Measurements from ENCODE around the gene CSNK2A1.
A peak's percentile ranks its signal among the peaks of the same experiment; 100 is the strongest.
"Not testable (repeated sequence)": the region's sequence is repeated elsewhere in the genome, so short reads cannot be mapped to it uniquely, and the experiment has no call there.

CSNK2A1 gene

GRCh38 chr20:469746-470490, 73.7 kb downstream of the CSNK2A1 start:
- Histone ChIP-seq H3K27me3 (ENCODE audit: insufficient read depth, low read length) (peaks cover 2% of the 10 kb centered on the region; the same call in 1 of the 2 replicates), H3K27ac (ENCODE audit: low read depth, low read length) (no peak overlapping the region), H3K4me3 (ENCODE audit: low read length) (no peak overlapping the region), H3K9ac (ENCODE audit: low read depth, low read length) (no peak overlapping the region), H3K36me3 (ENCODE audit: insufficient read depth, low read length) (peaks cover 11% of the 10 kb centered on the region), H3K9me3 (ENCODE audit: insufficient read depth, low read depth, low read length) (peaks cover 35% of the 10 kb centered on the region), H3K4me1 (ENCODE audit: insufficient read depth, low read length) (no peaks in the 10 kb centered on the region)
- WGBS, result 90% methylated on average over 8 of the region's 8 CpGs

- no peak overlapping the region for H3K4me3 ChIP-seq (ENCODE audit: low read length)
- 84% methylated on average over 7 of the region's 7 CpGs for WGBS
- peaks cover 21% of the 10 kb centered on the region for H3K27me3 ChIP-seq (ENCODE audit: insufficient read depth, low read length)
Observed at GRCh38 chr20:467755-468154, 75.8 kb downstream of the CSNK2A1 start.

GRCh38 chr20:462199-462991, 81.2 kb downstream of the CSNK2A1 start, which contains the start of gene TBC1D20:
Gene TBC1D20, minus strand, starts transcription at chr20:462533. Its CDS starts 128 bp downstream, at chr20:462405.
- Histone ChIP-seq H3K4me1 (ENCODE audit: insufficient read depth, low read length) (peaks cover 4% of the 10 kb centered on the region; the same call in 1 of the 2 replicates), H3K36me3 (ENCODE audit: insufficient read depth, low read length) (no peaks in the 10 kb centered on the region), H3K9me3 (ENCODE audit: insufficient read depth, low read depth, low read length) (peaks cover 3% of the 10 kb centered on the region), H3K4me3 (ENCODE audit: low read length) (peak within 1 kb of the TSS; percentile 85), H3K9ac (ENCODE audit: low read depth, low read length) (peak within 1 kb of the TSS; percentile 72), H3K27ac (ENCODE audit: low read depth, low read length) (peak within 1 kb of the TSS; percentile 51; the same call in 1 of the 2 replicates), H3K27me3 (ENCODE audit: insufficient read depth, low read length) (peaks cover 28% of the 10 kb centered on the region)
- 3% methylated on average over 77 of the region's 80 CpGs for WGBS

More at GRCh38 chr20:467755-468154, 75.8 kb downstream of the CSNK2A1 start:
- peaks cover 2% of the 10 kb centered on the region; the same call in 1 of the 2 replicates for H3K4me1 ChIP-seq (ENCODE audit: insufficient read depth, low read length)
- H3K27ac ChIP-seq (ENCODE audit: low read depth, low read length), result no peak overlapping the region
- H3K9ac ChIP-seq (ENCODE audit: low read depth, low read length), result no peak overlapping the region
- peaks cover 26% of the 10 kb centered on the region for H3K9me3 ChIP-seq (ENCODE audit: insufficient read depth, low read depth, low read length)
- H3K36me3 ChIP-seq (ENCODE audit: insufficient read depth, low read length), result no peaks in the 10 kb centered on the region

- Histone ChIP-seq H3K4me3 (ENCODE audit: low read length) (peak overlapping the region; percentile 85), H3K4me1 (ENCODE audit: insufficient read depth, low read length) (peaks cover 4% of the 10 kb centered on the region; the same call in 1 of the 2 replicates), H3K27ac (ENCODE audit: low read depth, low read length) (peak overlapping the region; percentile 51; the same call in 1 of the 2 replicates), H3K36me3 (ENCODE audit: insufficient read depth, low read length) (no peaks in the 10 kb centered on the region), H3K9ac (ENCODE audit: low read depth, low read length) (peak overlapping the region; percentile 72), H3K9me3 (ENCODE audit: insufficient read depth, low read depth, low read length) (no peaks in the 10 kb centered on the region), H3K27me3 (ENCODE audit: insufficient read depth, low read length) (peaks cover 28% of the 10 kb centered on the region)
- 15% methylated on average over 59 of the region's 60 CpGs for WGBS
Observed at GRCh38 chr20:461254-462198, 82.1 kb downstream of the CSNK2A1 start.

- Histone ChIP-seq H3K4me3 (ENCODE audit: low read length) (no peak overlapping the region), H3K27me3 (ENCODE audit: insufficient read depth, low read length) (peaks cover 28% of the 10 kb centered on the region), H3K36me3 (ENCODE audit: insufficient read depth, low read length) (no peaks in the 10 kb centered on the region), H3K27ac (ENCODE audit: low read depth, low read length) (no peak overlapping the region), H3K9me3 (ENCODE audit: insufficient read depth, low read depth, low read length) (no peaks in the 10 kb centered on the region), H3K4me1 (ENCODE audit: insufficient read depth, low read length) (peaks cover 4% of the 10 kb centered on the region; the same call in 1 of the 2 replicates), H3K9ac (ENCODE audit: low read depth, low read length) (no peak overlapping the region)
- WGBS, result 100% methylated on average over 1 of the region's 2 CpGs
Observed at GRCh38 chr20:460707-461106, 82.9 kb downstream of the CSNK2A1 start.

GRCh38 chr20:460180-460579, 83.4 kb downstream of the CSNK2A1 start:
- Histone ChIP-seq H3K4me1 (ENCODE audit: insufficient read depth, low read length) (peaks cover 4% of the 10 kb centered on the region; the same call in 1 of the 2 replicates), H3K36me3 (ENCODE audit: insufficient read depth, low read length) (no peaks in the 10 kb centered on the region), H3K9me3 (ENCODE audit: insufficient read depth, low read depth, low read length) (no peaks in the 10 kb centered on the region), H3K27ac (ENCODE audit: low read depth, low read length) (no peak overlapping the region), H3K9ac (ENCODE audit: low read depth, low read length) (no peak overlapping the region), H3K4me3 (ENCODE audit: low read length) (no peak overlapping the region), H3K27me3 (ENCODE audit: insufficient read depth, low read length) (peaks cover 28% of the 10 kb centered on the region)
- 63% methylated on average over 1 of the region's 3 CpGs for WGBS

- Histone ChIP-seq H3K9me3 (ENCODE audit: insufficient read depth, low read depth, low read length) (no peaks in the 10 kb centered on the region), H3K9ac (ENCODE audit: low read depth, low read length) (no peak overlapping the region), H3K27me3 (ENCODE audit: insufficient read depth, low read length) (peaks cover 17% of the 10 kb centered on the region), H3K4me1 (ENCODE audit: insufficient read depth, low read length) (peaks cover 4% of the 10 kb centered on the region; the same call in 1 of the 2 replicates), H3K36me3 (ENCODE audit: insufficient read depth, low read length) (no peaks in the 10 kb centered on the region), H3K4me3 (ENCODE audit: low read length) (no peak overlapping the region), H3K27ac (ENCODE audit: low read depth, low read length) (no peak overlapping the region)
- WGBS, result 87% methylated on average over 5 of the region's 6 CpGs
Observed at GRCh38 chr20:458776-459175, 84.8 kb downstream of the CSNK2A1 start.

- H3K4me1 ChIP-seq (ENCODE audit: insufficient read depth, low read length), result no peaks in the 10 kb centered on the region
- H3K27me3 ChIP-seq (ENCODE audit: insufficient read depth, low read length), result no peaks in the 10 kb centered on the region
- H3K9ac ChIP-seq (ENCODE audit: low read depth, low read length), result no peak overlapping the region
- WGBS, result 95% methylated on average over 3 of the region's 3 CpGs
- H3K9me3 ChIP-seq (ENCODE audit: insufficient read depth, low read depth, low read length), result no peaks in the 10 kb centered on the region
- no peak overlapping the region for H3K4me3 ChIP-seq (ENCODE audit: low read length)
- H3K27ac ChIP-seq (ENCODE audit: low read depth, low read length), result no peak overlapping the region
- H3K36me3 ChIP-seq (ENCODE audit: insufficient read depth, low read length), result 0 out of 2 replicates have a peak, but pooled peaks cover 3% of the 10 kb centered on the region
Observed at GRCh38 chr20:454951-455350, 88.6 kb downstream of the CSNK2A1 start.

GRCh38 chr20:452021-452420, 91.6 kb downstream of the CSNK2A1 start:
- H3K36me3 ChIP-seq (ENCODE audit: insufficient read depth, low read length); H3K27me3 ChIP-seq (ENCODE audit: insufficient read depth, low read length); H3K9ac ChIP-seq (ENCODE audit: low read depth, low read length); H3K4me3 ChIP-seq (ENCODE audit: low read length); H3K4me1 ChIP-seq (ENCODE audit: insufficient read depth, low read length); H3K27ac ChIP-seq (ENCODE audit: low read depth, low read length); H3K9me3 ChIP-seq (ENCODE audit: insufficient read depth, low read depth, low read length): not testable (repeated sequence)
- WGBS, result 94% methylated on average over 11 of the region's 11 CpGs

- no peak overlapping the region for H3K9ac ChIP-seq (ENCODE audit: low read depth, low read length)
- WGBS, result 93% methylated on average over 5 of the region's 5 CpGs
- no peaks in the 10 kb centered on the region for H3K27me3 ChIP-seq (ENCODE audit: insufficient read depth, low read length)
- no peak overlapping the region for H3K27ac ChIP-seq (ENCODE audit: low read depth, low read length)
- peaks cover 55% of the 10 kb centered on the region for H3K36me3 ChIP-seq (ENCODE audit: insufficient read depth, low read length)
- peaks cover 3% of the 10 kb centered on the region; the same call in 1 of the 2 replicates for H3K4me1 ChIP-seq (ENCODE audit: insufficient read depth, low read length)
- H3K9me3 ChIP-seq (ENCODE audit: insufficient read depth, low read depth, low read length), result no peaks in the 10 kb centered on the region
- no peak overlapping the region for H3K4me3 ChIP-seq (ENCODE audit: low read length)
Observed at GRCh38 chr20:445514-446336, 97.9 kb downstream of the CSNK2A1 start.
